Raji (cell line): ENCODE results near the gene DCDC2C.

ENCODE experiments used
- POLR2A ChIP-seq: IDR thresholded peaks from 2 replicates; pipeline ENCODE4 v1.6.1; 2011; ENCODE audit warnings: low read depth, low read length, control low read depth; ENCODE audit not compliant: insufficient read depth

The DCDC2C gene

GRCh38 chr2:3742743-3743508 lies 39.6 kb downstream of the DCDC2C start:
- no peak for TF ChIP-seq POLR2A

- no peak for TF ChIP-seq POLR2A
These were observed 40.7 kb downstream of the DCDC2C start for GRCh38 chr2:3743951-3744555.

GRCh38 chr2:3745920-3746319 lies 42.5 kb downstream of the DCDC2C start:
- TF ChIP-seq POLR2A: no peak

- TF ChIP-seq POLR2A: no peak
These were observed 43.8 kb downstream of the DCDC2C start for GRCh38 chr2:3747032-3747654.

GRCh38 chr2:3747826-3748225 lies 44.5 kb downstream of the DCDC2C start:
- TF ChIP-seq POLR2A: no peak

- no peak for TF ChIP-seq POLR2A
These were observed 45.8 kb downstream of the DCDC2C start for GRCh38 chr2:3749201-3749600.

GRCh38 chr2:3751251-3751650 lies 47.9 kb downstream of the DCDC2C start:
- no peak for TF ChIP-seq POLR2A

- TF ChIP-seq POLR2A: no peak
These were observed 48.4 kb downstream of the DCDC2C start for GRCh38 chr2:3751806-3752205.

GRCh38 chr2:3752376-3752775 lies 49.0 kb downstream of the DCDC2C start:
- no peak for TF ChIP-seq POLR2A

- TF ChIP-seq POLR2A: no peak
These were observed 50.2 kb downstream of the DCDC2C start for GRCh38 chr2:3753561-3753960.

GRCh38 chr2:3754280-3754679 lies 50.9 kb downstream of the DCDC2C start:
- TF ChIP-seq POLR2A: no peak

- no peak for TF ChIP-seq POLR2A
These were observed 51.4 kb downstream of the DCDC2C start for GRCh38 chr2:3754795-3755194.

GRCh38 chr2:3755277-3755676 lies 51.9 kb downstream of the DCDC2C start:
- no peak for TF ChIP-seq POLR2A

- no peak for TF ChIP-seq POLR2A
These were observed 52.9 kb downstream of the DCDC2C start for GRCh38 chr2:3756306-3756705.

- no peak for TF ChIP-seq POLR2A
These were observed 55.5 kb downstream of the DCDC2C start for GRCh38 chr2:3758906-3759305.

- TF ChIP-seq POLR2A: no peak
These were observed 56.0 kb downstream of the DCDC2C start for GRCh38 chr2:3759331-3759730.

GRCh38 chr2:3759761-3760160 lies 56.4 kb downstream of the DCDC2C start:
- no peak for TF ChIP-seq POLR2A

GRCh38 chr2:3761272-3761671 lies 57.9 kb downstream of the DCDC2C start:
- no peak for TF ChIP-seq POLR2A
